Type B pancreatic cell (in vitro differentiated cells): Measurements from ENCODE around the gene DGCR6L. TPM values are rescaled to one million over a fixed set of nuclear protein-coding genes. Genes with fewer than 3 reads are reported as not detected.
"Not testable (repeated sequence)": the region's sequence is repeated elsewhere in the genome, so short reads cannot be mapped to it uniquely, and the experiment has no call there.

ENCODE experiments used
- DNase-seq: peaks from one replicate; pipeline ENCODE4 v3.0.0; 2021; ENCODE audit warnings: mixed read lengths; ENCODE audit not compliant: unreplicated experiment; ENCODE audit errors: extremely low spot score
- H3K27ac Mint-ChIP-seq: 2 replicates; pipeline ENCODE4 v1.8.0; 2021; ENCODE audit warnings: mild to moderate bottlenecking, mixed read lengths
- H3K27me3 Mint-ChIP-seq: 2 replicates; pipeline ENCODE4 v1.8.0; 2021; ENCODE audit warnings: mixed read lengths
- H3K36me3 Mint-ChIP-seq: 2 replicates; pipeline ENCODE4 v1.8.0; 2021; ENCODE audit warnings: mixed read lengths
- H3K4me1 Mint-ChIP-seq: one replicate; pipeline ENCODE4 v1.8.0; 2021; ENCODE audit warnings: mixed read lengths; ENCODE audit not compliant: unreplicated experiment
- H3K4me3 Mint-ChIP-seq: 2 replicates; pipeline ENCODE4 v1.8.0; 2021; ENCODE audit warnings: mild to moderate bottlenecking, mixed read lengths
- H3K9me3 Mint-ChIP-seq: 2 replicates; pipeline ENCODE4 v1.8.0; 2021; ENCODE audit warnings: mixed read lengths
- total RNA-seq: library from RNA; stranded (reverse); gene quantifications from 2 replicates; pipeline ENCODE4 v1.2.1, GENCODE V29; 2021; ENCODE audit warnings: low replicate concordance
- TF ChIP-seq, protein P1 (sequence below): fragments of 200-600 bp; sonication (generic); conservative IDR thresholded peaks from 2 replicates; pipeline ENCODE4 v1.5.0; 2021; ENCODE audit warnings: antibody characterized with exemption, mild to moderate bottlenecking

The DGCR6L gene
- total RNA-seq, 1 donor from 2014 or later, result 46.6 TPM

DNA sequence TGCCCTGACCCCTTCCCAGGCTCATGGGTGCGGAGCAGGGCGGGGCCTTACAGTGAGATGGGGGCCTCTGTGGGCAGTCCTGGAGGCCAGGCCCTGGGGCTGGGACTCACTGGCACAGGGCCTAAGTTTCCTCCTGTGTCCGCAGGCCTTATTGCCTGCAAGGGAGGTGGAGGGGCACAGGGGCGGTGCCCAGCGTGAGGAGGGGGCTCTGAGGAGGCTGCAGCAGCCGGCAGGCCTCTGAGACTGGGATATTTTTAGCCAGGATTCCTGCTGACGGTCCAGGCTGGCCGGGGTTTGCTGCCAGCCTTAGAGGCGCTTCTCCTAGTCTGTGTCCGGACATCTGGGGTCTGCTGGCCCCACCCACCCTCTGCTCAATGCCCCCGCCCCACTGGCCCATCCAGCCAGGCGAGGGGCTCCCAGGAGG, 46.1 kb downstream of the DGCR6L start:
- DNase-seq, result no peak
- Mint-ChIP-seq H3K4me1 (peaks cover 2% of the 10 kb centered on the region), H3K27ac (no peak overlapping the region), H3K4me3 (no peak overlapping the region), H3K36me3 (no peaks in the 10 kb centered on the region), H3K27me3 (no peaks in the 10 kb centered on the region), H3K9me3 (no peaks in the 10 kb centered on the region)
- TF ChIP-seq, protein P1, sequence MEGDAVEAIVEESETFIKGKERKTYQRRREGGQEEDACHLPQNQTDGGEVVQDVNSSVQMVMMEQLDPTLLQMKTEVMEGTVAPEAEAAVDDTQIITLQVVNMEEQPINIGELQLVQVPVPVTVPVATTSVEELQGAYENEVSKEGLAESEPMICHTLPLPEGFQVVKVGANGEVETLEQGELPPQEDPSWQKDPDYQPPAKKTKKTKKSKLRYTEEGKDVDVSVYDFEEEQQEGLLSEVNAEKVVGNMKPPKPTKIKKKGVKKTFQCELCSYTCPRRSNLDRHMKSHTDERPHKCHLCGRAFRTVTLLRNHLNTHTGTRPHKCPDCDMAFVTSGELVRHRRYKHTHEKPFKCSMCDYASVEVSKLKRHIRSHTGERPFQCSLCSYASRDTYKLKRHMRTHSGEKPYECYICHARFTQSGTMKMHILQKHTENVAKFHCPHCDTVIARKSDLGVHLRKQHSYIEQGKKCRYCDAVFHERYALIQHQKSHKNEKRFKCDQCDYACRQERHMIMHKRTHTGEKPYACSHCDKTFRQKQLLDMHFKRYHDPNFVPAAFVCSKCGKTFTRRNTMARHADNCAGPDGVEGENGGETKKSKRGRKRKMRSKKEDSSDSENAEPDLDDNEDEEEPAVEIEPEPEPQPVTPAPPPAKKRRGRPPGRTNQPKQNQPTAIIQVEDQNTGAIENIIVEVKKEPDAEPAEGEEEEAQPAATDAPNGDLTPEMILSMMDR, result no peak

GRCh38 chr22:20272700-20273099, 47.2 kb downstream of the DGCR6L start:
- no peaks in the 10 kb centered on the region for H3K9me3 Mint-ChIP-seq
- no peak for DNase-seq
- TF ChIP-seq, protein P1, result no peak
- H3K27me3 Mint-ChIP-seq, result no peaks in the 10 kb centered on the region
- no peak overlapping the region for H3K4me3 Mint-ChIP-seq
- H3K4me1 Mint-ChIP-seq, result peaks cover 4% of the 10 kb centered on the region
- H3K36me3 Mint-ChIP-seq, result no peaks in the 10 kb centered on the region
- no peak overlapping the region for H3K27ac Mint-ChIP-seq

DNA sequence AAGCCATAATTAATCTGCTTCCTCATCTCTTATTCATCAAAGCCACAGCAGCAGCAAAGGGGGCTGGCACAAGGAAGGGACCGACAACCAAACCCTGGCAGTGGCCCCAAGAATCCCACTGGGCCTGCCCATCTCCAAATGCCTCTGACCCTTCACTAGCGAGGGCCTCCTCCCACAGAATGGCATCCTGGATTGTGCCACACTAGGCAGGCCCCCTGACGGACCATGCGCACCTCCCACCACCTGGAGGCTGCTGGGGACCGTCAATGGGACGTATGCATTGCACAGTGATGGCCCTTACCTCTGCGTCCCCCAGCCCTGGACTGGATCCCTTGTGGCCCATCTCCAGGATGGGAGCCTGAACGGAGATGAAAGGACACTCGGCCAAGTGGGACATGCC, 47.7 kb downstream of the DGCR6L start:
- H3K4me3 Mint-ChIP-seq, result no peak overlapping the region
- H3K4me1 Mint-ChIP-seq, result peaks cover 4% of the 10 kb centered on the region
- H3K27ac Mint-ChIP-seq, result no peak overlapping the region
- no peaks in the 10 kb centered on the region for H3K27me3 Mint-ChIP-seq
- TF ChIP-seq, protein P1, result no peak
- no peaks in the 10 kb centered on the region for H3K9me3 Mint-ChIP-seq
- no peaks in the 10 kb centered on the region for H3K36me3 Mint-ChIP-seq
- no peak for DNase-seq

DNA sequence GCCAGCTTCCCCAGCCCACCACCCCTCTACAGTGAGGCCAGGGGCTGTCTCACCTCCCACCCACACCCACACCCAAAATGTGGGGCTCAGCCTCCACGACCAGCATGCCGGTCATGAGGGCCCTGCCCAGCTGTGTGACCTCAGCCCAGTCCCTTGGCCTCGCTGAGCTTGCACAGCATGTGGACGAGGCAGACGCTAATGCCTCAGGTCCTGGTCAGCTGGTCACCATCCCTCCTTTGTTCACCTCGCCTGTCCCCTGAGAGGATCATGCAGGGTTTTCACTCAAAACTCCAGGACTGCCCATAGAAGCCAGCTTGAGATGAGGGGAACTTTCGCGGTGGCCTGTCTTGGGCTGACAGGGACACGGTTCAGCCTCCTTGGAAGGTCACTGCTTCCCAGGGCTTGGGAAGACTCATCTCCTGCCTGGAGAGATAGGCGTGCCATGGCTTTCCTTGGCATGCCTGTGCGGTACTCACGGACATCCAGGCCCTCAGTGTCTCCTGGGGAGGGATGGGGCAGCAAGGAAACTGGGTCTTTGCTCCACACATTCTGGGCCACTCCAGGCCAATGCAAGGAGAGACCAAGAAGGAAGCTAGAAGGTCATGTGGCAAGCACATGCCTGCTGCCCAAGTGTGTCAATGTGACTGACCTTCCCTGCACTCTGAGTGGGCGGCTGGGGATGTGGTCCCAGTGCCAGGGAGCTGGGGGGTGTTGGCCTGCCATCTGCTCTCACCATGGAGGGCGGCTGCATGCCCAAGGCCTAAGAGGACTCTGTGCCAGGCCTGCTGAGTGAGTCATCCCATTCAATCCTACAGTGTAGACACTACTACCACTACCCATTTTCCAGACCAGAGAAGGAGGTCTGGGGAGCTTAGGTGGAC, 48.5 kb downstream of the DGCR6L start:
- DNase-seq, result no peak
- no peak overlapping the region for H3K27ac Mint-ChIP-seq
- no peaks in the 10 kb centered on the region for H3K36me3 Mint-ChIP-seq
- H3K27me3 Mint-ChIP-seq, result no peaks in the 10 kb centered on the region
- TF ChIP-seq, protein P1, result no peak
- no peaks in the 10 kb centered on the region for H3K9me3 Mint-ChIP-seq
- no peak overlapping the region for H3K4me3 Mint-ChIP-seq
- H3K4me1 Mint-ChIP-seq, result peaks cover 4% of the 10 kb centered on the region

DNA sequence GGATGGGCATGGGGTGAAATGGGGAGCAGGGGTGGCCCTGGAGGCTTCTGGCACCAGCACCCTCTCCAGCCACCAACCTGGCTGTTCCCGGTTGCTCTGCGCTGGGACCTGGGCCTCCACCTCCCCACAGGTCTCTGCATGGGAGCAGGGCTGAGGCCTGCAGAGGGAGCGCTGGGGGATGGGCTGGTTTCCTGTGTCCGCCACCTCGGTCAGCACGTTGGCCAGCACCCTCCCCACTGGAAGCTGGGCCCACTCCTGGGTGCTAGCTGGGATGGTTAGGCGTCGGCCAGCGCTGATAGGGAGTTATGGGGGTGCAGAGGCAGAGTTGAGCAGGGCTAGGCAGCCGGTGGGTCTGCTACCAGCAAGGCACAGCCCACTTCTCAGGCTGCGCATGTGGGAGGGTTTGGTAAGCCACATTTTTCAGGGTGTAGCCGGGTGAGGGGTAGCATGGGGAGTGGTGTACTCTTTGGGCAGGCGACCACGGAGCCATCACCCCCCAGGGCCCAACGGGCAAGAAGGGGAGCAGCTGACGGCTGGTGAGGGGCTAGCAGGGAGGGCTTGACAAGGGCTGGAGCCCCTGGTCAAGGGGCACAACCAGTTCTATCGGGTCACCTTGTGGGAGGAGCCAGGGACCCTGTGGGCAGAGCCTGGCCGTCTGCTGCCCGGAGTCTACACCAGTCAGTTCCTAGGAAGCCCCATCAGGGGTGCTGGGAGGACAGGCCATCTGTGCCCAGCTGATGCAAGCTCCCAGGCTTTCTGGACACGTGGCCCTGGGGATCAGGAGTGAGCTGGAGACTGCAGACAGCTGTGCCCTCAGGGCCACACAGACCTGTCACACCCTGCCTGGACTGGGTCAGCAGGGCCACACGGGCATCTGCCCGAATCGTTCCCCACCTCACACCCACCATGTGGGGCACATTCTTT, 49.4 kb downstream of the DGCR6L start:
- H3K27ac Mint-ChIP-seq, DNase-seq, H3K4me1 Mint-ChIP-seq, H3K27me3 Mint-ChIP-seq, H3K9me3 Mint-ChIP-seq, H3K36me3 Mint-ChIP-seq, H3K4me3 Mint-ChIP-seq: not testable (repeated sequence)

DNA sequence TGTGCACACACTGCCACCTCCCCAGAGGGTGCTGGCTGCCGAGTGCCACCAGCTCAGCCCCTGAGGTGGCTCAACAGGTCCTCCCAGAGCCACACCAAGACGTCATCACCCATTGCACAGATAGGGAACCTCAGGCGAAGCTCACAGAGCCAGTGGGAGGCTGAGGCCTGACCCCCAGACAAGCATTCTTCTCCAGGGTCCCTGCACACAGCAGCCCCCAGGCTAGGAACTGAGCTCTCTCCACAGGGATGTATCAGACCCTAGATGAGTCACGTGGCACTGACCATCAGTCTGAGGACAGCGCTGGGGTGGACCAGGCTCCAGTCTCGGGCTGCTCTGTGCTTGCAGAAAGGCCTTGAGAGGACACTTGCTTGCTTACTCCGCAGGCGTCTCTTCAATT, 50.2 kb downstream of the DGCR6L start:
- H3K27ac Mint-ChIP-seq, H3K9me3 Mint-ChIP-seq, H3K27me3 Mint-ChIP-seq, DNase-seq, H3K4me1 Mint-ChIP-seq, H3K36me3 Mint-ChIP-seq: not testable (repeated sequence)
- H3K4me3 Mint-ChIP-seq, result peak overlapping the region; percentile 31

- H3K4me3 Mint-ChIP-seq, H3K27ac Mint-ChIP-seq, H3K27me3 Mint-ChIP-seq, H3K9me3 Mint-ChIP-seq, H3K4me1 Mint-ChIP-seq, H3K36me3 Mint-ChIP-seq, DNase-seq: not testable (repeated sequence)
Observed at GRCh38 chr22:20269201-20269600, 50.7 kb downstream of the DGCR6L start.
